ENCODE results near the gene CNTNAP2. TPM values are rescaled to one million over a fixed set of nuclear protein-coding genes. Genes with fewer than 3 reads are reported as not detected.
"Not testable (repeated sequence)": the region's sequence is repeated elsewhere in the genome, so short reads cannot be mapped to it uniquely, and the experiment has no call there.

Gene CNTNAP2
- total RNA-seq, 2 donors from 2014 or later: not detected

- H3K36me3 Mint-ChIP-seq: no peaks in the 10 kb centered on the region
- H3K4me1 Mint-ChIP-seq (ENCODE audit: low read depth in 2 of 2): no peaks in the 10 kb centered on the region
- ATAC-seq (no peak), DNase-seq (ENCODE audit: low spot score) (no peak)
- no peaks in the 10 kb centered on the region for H3K9me3 Mint-ChIP-seq
- H3K27ac Mint-ChIP-seq: no peak overlapping the region
- peaks cover 7 to 9% of the 10 kb centered on the region in 2 donors for H3K27me3 Mint-ChIP-seq
- H3K4me3 Mint-ChIP-seq: no peak overlapping the region
These were observed 2341.7 kb downstream of the CNTNAP2 start for GRCh38 chr7:148458263-148458662.

- ATAC-seq: no peak
These were observed 2345.0 kb downstream of the CNTNAP2 start for GRCh38 chr7:148461392-148462179.

GRCh38 chr7:148462774-148463173 lies 2346.2 kb downstream of the CNTNAP2 start:
- H3K4me1 Mint-ChIP-seq (ENCODE audit: low read depth in 2 of 2); ATAC-seq; H3K4me3 Mint-ChIP-seq: not testable (repeated sequence)

More at GRCh38 chr7:148461392-148462179, 2345.0 kb downstream of the CNTNAP2 start:
- Mint-ChIP-seq H3K4me1 (ENCODE audit: low read depth in 2 of 2) (no peaks in the 10 kb centered on the region), H3K4me3 (no peak overlapping the region), H3K27me3 (no peaks in the 10 kb centered on the region), H3K9me3 (no peaks in the 10 kb centered on the region), H3K27ac (no peak overlapping the region), H3K36me3 (no peaks in the 10 kb centered on the region)
- no peak for DNase-seq (ENCODE audit: low spot score)

GRCh38 chr7:148463210-148463609 lies 2346.6 kb downstream of the CNTNAP2 start:
- no peak overlapping the region for H3K4me3 Mint-ChIP-seq
- no peaks in the 10 kb centered on the region for H3K27me3 Mint-ChIP-seq
- H3K9me3 Mint-ChIP-seq: no peaks in the 10 kb centered on the region
- DNase-seq (ENCODE audit: low spot score): no peak
- H3K36me3 Mint-ChIP-seq: no peaks in the 10 kb centered on the region
- no peak for ATAC-seq
- H3K27ac Mint-ChIP-seq: no peak overlapping the region
- H3K4me1 Mint-ChIP-seq (ENCODE audit: low read depth in 2 of 2): no peaks in the 10 kb centered on the region

More at GRCh38 chr7:148462774-148463173, 2346.2 kb downstream of the CNTNAP2 start:
- H3K36me3 Mint-ChIP-seq; H3K27ac Mint-ChIP-seq; H3K9me3 Mint-ChIP-seq; H3K27me3 Mint-ChIP-seq; DNase-seq (ENCODE audit: low spot score): not testable (repeated sequence)

GRCh38 chr7:148464947-148465346 lies 2348.3 kb downstream of the CNTNAP2 start:
- Mint-ChIP-seq H3K4me1 (ENCODE audit: low read depth in 2 of 2) (no peaks in the 10 kb centered on the region), H3K36me3 (no peaks in the 10 kb centered on the region), H3K4me3 (no peak overlapping the region), H3K27me3 (no peaks in the 10 kb centered on the region), H3K27ac (no peak overlapping the region), H3K9me3 (no peaks in the 10 kb centered on the region)
- DNase-seq (ENCODE audit: low spot score) (no peak), ATAC-seq (no peak)

GRCh38 chr7:148465441-148465840 lies 2348.8 kb downstream of the CNTNAP2 start:
- not testable (repeated sequence) for H3K4me1 Mint-ChIP-seq (ENCODE audit: low read depth in 2 of 2); DNase-seq (ENCODE audit: low spot score); H3K27me3 Mint-ChIP-seq; H3K4me3 Mint-ChIP-seq; H3K9me3 Mint-ChIP-seq; ATAC-seq; H3K27ac Mint-ChIP-seq; H3K36me3 Mint-ChIP-seq

- peaks cover 1 to 3% of the 10 kb centered on the region in 2 donors for H3K27me3 Mint-ChIP-seq
- H3K9me3 Mint-ChIP-seq: no peaks in the 10 kb centered on the region
- no peak overlapping the region for H3K27ac Mint-ChIP-seq
- H3K4me3 Mint-ChIP-seq: no peak overlapping the region
- DNase-seq (ENCODE audit: low spot score) (no peak), ATAC-seq (no peak)
- H3K36me3 Mint-ChIP-seq: no peaks in the 10 kb centered on the region
- no peaks in the 10 kb centered on the region for H3K4me1 Mint-ChIP-seq (ENCODE audit: low read depth in 2 of 2)
These were observed 2349.5 kb downstream of the CNTNAP2 start for GRCh38 chr7:148466120-148466519.

GRCh38 chr7:148468700-148469098 lies 2352.1 kb downstream of the CNTNAP2 start:
- DNase-seq (ENCODE audit: low spot score) (no peak), ATAC-seq (no peak)
- no peaks in the 10 kb centered on the region for H3K36me3 Mint-ChIP-seq
- no peak overlapping the region for H3K4me3 Mint-ChIP-seq
- peaks cover 11 to 14% of the 10 kb centered on the region in 2 donors for H3K27me3 Mint-ChIP-seq
- H3K9me3 Mint-ChIP-seq: no peaks in the 10 kb centered on the region
- no peak overlapping the region for H3K27ac Mint-ChIP-seq
- H3K4me1 Mint-ChIP-seq (ENCODE audit: low read depth in 2 of 2): no peaks in the 10 kb centered on the region
